ENCODE results near the gene DLGAP1.

DLGAP1 gene

GRCh38 chr18:3616142-3616541 lies 839.0 kb downstream of the DLGAP1 start:
- DNase-seq (ENCODE audit: low read depth) = no peak
- H3K4me3 ChIP-seq (ENCODE audit: control insufficient read depth, low read depth, low read length) = no peak overlapping the region
- TF ChIP-seq, protein P1, sequence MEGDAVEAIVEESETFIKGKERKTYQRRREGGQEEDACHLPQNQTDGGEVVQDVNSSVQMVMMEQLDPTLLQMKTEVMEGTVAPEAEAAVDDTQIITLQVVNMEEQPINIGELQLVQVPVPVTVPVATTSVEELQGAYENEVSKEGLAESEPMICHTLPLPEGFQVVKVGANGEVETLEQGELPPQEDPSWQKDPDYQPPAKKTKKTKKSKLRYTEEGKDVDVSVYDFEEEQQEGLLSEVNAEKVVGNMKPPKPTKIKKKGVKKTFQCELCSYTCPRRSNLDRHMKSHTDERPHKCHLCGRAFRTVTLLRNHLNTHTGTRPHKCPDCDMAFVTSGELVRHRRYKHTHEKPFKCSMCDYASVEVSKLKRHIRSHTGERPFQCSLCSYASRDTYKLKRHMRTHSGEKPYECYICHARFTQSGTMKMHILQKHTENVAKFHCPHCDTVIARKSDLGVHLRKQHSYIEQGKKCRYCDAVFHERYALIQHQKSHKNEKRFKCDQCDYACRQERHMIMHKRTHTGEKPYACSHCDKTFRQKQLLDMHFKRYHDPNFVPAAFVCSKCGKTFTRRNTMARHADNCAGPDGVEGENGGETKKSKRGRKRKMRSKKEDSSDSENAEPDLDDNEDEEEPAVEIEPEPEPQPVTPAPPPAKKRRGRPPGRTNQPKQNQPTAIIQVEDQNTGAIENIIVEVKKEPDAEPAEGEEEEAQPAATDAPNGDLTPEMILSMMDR (conservative IDR thresholded peaks at IDR 0.05; ENCODE audit: control insufficient read depth, insufficient read depth, low read depth, low read length) = no peak

DNA sequence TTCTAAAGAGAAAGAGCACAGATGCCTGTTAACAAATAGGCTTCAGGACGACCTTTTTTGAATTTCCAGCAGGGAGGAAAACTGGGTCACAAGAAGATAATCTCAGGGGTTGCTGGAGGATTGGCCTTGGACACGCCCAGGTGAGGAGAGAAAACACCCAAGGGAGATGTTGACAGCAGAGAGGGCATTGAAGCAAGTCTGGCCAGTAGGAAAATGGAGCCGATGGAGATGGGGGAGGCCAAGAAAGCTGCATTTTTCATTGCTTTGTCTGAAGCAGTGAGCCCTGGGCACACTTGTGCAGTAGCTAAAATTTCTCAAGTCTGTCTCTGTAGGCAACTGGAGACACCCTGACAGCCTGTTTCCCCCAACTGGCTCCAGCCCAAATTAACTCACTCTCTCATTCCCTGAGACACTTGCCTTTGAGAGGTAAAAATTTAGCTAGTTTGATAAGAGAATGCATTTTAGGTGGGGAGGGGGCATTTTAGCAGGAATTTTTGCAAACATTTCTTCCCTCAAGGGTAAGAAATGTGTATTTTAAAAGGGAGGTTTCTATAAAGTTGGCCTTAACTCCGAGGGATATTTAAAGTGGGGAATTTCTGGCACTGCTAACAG lies 839.6 kb downstream of the DLGAP1 start:
- TF ChIP-seq, protein P1 (conservative IDR thresholded peaks at IDR 0.05; ENCODE audit: control insufficient read depth, insufficient read depth, low read depth, low read length) = no peak
- DNase-seq (ENCODE audit: low read depth) = no peak
- no peak overlapping the region for H3K4me3 ChIP-seq (ENCODE audit: control insufficient read depth, low read depth, low read length)

DNA sequence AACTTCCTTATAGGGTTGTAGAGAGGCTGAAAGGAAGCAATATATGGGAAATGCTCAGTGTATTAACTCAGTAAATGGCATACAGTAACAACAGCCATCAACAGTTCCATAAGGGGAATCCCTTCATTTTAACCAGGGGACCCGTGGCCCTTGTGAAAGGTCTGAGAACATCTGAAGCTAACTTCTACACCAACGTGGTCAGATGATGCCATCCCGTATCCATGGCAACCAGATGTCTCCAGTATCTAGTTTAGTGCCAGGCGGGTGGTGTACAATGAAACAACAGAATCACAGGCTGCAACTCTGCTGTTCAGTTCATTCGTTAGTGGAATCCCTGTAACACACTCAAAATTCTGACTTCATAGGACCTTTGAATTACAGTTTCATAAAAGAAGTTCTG lies 842.8 kb downstream of the DLGAP1 start:
- TF ChIP-seq, protein P1 (conservative IDR thresholded peaks at IDR 0.05; ENCODE audit: control insufficient read depth, insufficient read depth, low read depth, low read length) = no peak
- DNase-seq (ENCODE audit: low read depth) = peak; percentile 42
- H3K4me3 ChIP-seq (ENCODE audit: control insufficient read depth, low read depth, low read length) = no peak overlapping the region

DNA sequence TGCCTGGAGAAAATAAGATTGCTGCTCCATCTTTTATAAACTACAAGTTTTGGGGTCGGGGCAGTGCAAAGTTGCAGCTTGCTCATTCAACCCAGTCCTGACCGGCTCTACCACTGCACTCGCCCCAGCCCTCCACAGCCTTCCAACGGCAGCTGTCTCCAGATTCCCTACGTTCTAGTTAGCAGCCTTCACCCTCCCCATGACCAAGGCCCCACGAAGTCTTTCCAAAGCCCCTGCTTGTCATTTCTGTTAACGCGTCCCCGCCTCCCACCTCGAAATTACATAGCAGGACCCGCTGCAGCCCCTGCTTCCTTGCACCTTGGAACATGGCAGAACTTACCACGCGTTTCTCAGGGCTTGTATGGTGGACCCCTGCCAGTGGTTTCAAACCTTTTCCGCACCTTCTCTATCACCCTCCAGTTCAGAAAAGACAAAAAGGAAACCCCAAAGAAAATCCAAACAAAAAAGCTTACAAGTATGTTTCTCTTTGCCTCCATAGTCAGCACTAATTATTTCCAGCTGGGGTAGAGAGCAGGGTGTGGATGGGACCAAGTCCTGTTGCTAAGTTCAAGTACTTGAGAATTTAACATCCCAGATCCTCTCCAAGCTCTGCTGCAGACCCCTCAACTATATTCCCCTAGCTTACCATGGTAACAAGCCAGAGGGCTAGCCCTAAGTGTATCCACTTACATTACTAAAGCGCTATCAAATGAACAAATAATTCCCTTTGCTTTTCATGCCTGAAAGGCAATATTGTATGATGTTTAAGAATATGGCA lies 843.6 kb downstream of the DLGAP1 start:
- TF ChIP-seq, protein P1 (conservative IDR thresholded peaks at IDR 0.05; ENCODE audit: control insufficient read depth, insufficient read depth, low read depth, low read length) = no peak

DNA sequence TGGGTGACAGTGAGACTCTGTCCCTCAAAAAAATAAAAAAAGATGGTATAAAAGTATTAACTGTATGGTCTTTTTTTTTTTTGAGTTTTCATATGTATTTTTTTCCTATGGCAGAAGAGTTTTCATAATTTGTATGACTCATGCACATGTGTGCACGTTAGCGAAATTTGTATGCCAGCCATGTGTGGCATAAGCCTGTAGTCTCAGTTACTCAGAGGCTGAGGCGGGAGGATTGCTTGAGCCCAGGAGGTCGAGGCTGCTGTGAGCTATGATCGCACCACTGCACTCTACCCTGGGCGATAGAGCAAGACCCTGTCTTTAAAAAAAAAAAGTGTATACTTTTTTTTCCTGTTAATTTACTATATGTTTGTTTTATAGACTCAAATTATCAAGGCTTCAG lies 844.3 kb downstream of the DLGAP1 start:
- H3K4me3 ChIP-seq (ENCODE audit: control insufficient read depth, low read depth, low read length) = no peak overlapping the region
- TF ChIP-seq, protein P1 (conservative IDR thresholded peaks at IDR 0.05; ENCODE audit: control insufficient read depth, insufficient read depth, low read depth, low read length) = no peak
- peak; percentile 72 for DNase-seq (ENCODE audit: low read depth)

More for the DNA sequence above, 843.6 kb downstream of the DLGAP1 start:
- DNase-seq (ENCODE audit: low read depth) = peak; percentile 69
- H3K4me3 ChIP-seq (ENCODE audit: control insufficient read depth, low read depth, low read length) = no peak overlapping the region

DNA sequence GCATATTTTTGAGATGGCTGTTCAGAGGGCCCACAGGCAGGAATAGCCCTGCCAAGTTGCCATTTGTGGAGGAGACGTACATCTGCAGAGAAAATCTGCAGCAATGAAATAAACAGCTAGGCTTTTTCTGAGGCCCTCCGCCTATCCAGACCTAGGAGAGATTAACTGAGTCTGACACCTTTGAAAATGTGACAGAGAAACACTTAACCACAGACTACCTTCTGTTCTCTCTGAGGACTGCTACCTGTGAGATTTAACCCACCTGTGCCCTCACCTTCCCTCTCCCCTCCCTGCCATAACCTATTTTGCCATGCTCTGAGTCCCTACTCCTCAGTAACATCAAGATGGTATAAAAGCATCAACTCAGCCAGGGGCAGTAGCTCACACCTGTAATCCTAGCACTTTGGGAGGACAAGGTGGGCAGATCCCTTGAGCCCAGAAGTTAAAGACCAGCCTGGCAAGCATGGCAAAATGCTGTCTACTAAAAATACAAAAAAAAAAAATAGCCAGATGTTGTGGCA lies 844.9 kb downstream of the DLGAP1 start:
- DNase-seq (ENCODE audit: low read depth) = no peak
- H3K4me3 ChIP-seq (ENCODE audit: control insufficient read depth, low read depth, low read length) = no peak overlapping the region
- TF ChIP-seq, protein P1 (conservative IDR thresholded peaks at IDR 0.05; ENCODE audit: control insufficient read depth, insufficient read depth, low read depth, low read length) = no peak
